Natural killer cell (primary cell): ENCODE data around the gene AGBL5. TPM values are rescaled to one million over a fixed set of nuclear protein-coding genes. Genes with fewer than 3 reads are reported as not detected.
"Not testable (repeated sequence)": the region's sequence is repeated elsewhere in the genome, so short reads cannot be mapped to it uniquely, and the experiment has no call there.

Experiments used
- ATAC-seq, 3 donors: fragments of 150-1000 bp in 2 of 3; fragments of 200-7000 bp in 1 of 3; cut with Tn5 transposase; 1 replicate in 1 of 3; 2 replicates in 2 of 3; pipeline ENCODE4 v1.10.0; 2021; ENCODE audit warnings: mild to moderate bottlenecking in 2 of 3, moderate library complexity in 2 of 3
- DNase-seq, 2 donors: peaks; one replicate each; pipeline versions ENCODE4 v3.0.0 to v3.0.0-alpha.2; 2013 to 2021; ENCODE audit warnings: mixed read lengths in 1 of 2
- H3K27ac ChIP-seq: one replicate; pipeline ENCODE4 v1.5.1; 2013; ENCODE audit warnings: mild to moderate bottlenecking, low read length
- H3K27me3 ChIP-seq: one replicate; pipeline ENCODE4 v1.6.1; 2013; ENCODE audit warnings: low read length; ENCODE audit not compliant: control insufficient read depth, insufficient read depth
- H3K36me3 ChIP-seq: one replicate; pipeline ENCODE4 v1.6.1; 2013; ENCODE audit warnings: low read length; ENCODE audit not compliant: control insufficient read depth, insufficient read depth
- H3K4me1 ChIP-seq: one replicate; pipeline ENCODE4 v1.6.1; 2013; ENCODE audit warnings: low read length; ENCODE audit not compliant: control insufficient read depth, insufficient read depth
- H3K4me3 ChIP-seq: one replicate; pipeline ENCODE4 v1.5.1; 2013; ENCODE audit warnings: low read length
- H3K9me3 ChIP-seq: one replicate; pipeline ENCODE4 v1.6.1; 2013; ENCODE audit warnings: low read length; ENCODE audit not compliant: control insufficient read depth, insufficient read depth
- H3K27ac Mint-ChIP-seq, 2 donors: one replicate each; pipeline ENCODE4 v1.8.0; 2022; ENCODE audit warnings: mild to moderate bottlenecking in 2 of 2, mixed read lengths in 2 of 2, moderate library complexity in 1 of 2
- H3K27me3 Mint-ChIP-seq, 2 donors: one replicate each; pipeline ENCODE4 v1.8.0; 2022; ENCODE audit warnings: low read depth in 2 of 2, mixed read lengths in 2 of 2
- H3K36me3 Mint-ChIP-seq: one replicate; pipeline ENCODE4 v1.8.0; 2022; ENCODE audit warnings: mixed read lengths
- H3K4me1 Mint-ChIP-seq, 2 donors: one replicate each; pipeline ENCODE4 v1.8.0; 2022; ENCODE audit warnings: mixed read lengths in 2 of 2
- H3K4me3 Mint-ChIP-seq: one replicate; pipeline ENCODE4 v1.8.0; 2022; ENCODE audit warnings: mild to moderate bottlenecking, moderate library complexity, mixed read lengths
- H3K9me3 Mint-ChIP-seq, 2 donors: one replicate each; pipeline ENCODE4 v1.8.0; 2022; ENCODE audit warnings: mixed read lengths in 2 of 2
- CTCF ChIP-seq: fragments of 200-600 bp; IDR thresholded peaks from one replicate; pipeline ENCODE4 v1.8.0; 2022; ENCODE audit warnings: antibody characterized with exemption
- WGBS: methylation state at CpG from one replicate; pipeline ENCODE4 v1.1.7; 2013; ENCODE audit warnings: missing lambda C conversion rate; ENCODE audit not compliant: insufficient coverage; 5-methylcytosine and 5-hydroxymethylcytosine counted together
- intact Hi-C: fragments of 100-400 bp; cut with micrococcal nuclease; formaldehyde crosslinking; loops from one replicate; pipeline ENCODE4 v1.14.2; 2022
- total RNA-seq, 4 donors: library from RNA; stranded (reverse); fragments of 120-200 nt in 1 of 4; gene quantifications; one replicate each; pipeline versions ENCODE4 v1.2.3 to v1.2.4, GENCODE V29; 2013 to 2022

Gene AGBL5
- total RNA-seq, 3 donors from 2014 or later (not counting 1 experiment from before 2014, with no cell fraction given) = 10.0 to 12.0 (median 10.8) TPM

GRCh38 chr2:27074738-27075565 is 23.5 kb downstream of the AGBL5 start:
- peak in 1 of 3 donors; percentile 10 for ATAC-seq
- H3K27ac ChIP-seq = peak overlapping the region; percentile 47
- H3K27me3 Mint-ChIP-seq = no peaks in the 10 kb centered on the region
- 23% methylated on average over 4 of the region's 4 CpGs for WGBS
- no peak for TF ChIP-seq CTCF
- peaks cover 37 to 57% of the 10 kb centered on the region in 2 donors for H3K4me1 Mint-ChIP-seq
- H3K36me3 ChIP-seq = peaks cover 2% of the 10 kb centered on the region
- no peak overlapping the region for H3K4me3 ChIP-seq
- H3K4me1 ChIP-seq = peaks cover 43% of the 10 kb centered on the region
- H3K27ac Mint-ChIP-seq = peak overlapping the region; percentile 79 to 86
- H3K9me3 ChIP-seq = no peaks in the 10 kb centered on the region
- no peaks in the 10 kb centered on the region for H3K27me3 ChIP-seq
- H3K4me3 Mint-ChIP-seq = peak overlapping the region; percentile 60
- H3K9me3 Mint-ChIP-seq = no peaks in the 10 kb centered on the region
- H3K36me3 Mint-ChIP-seq = no peaks in the 10 kb centered on the region
- peak; percentile 48 to 83 for DNase-seq
- intact Hi-C loops = no loop called here

GRCh38 chr2:27075566-27075871 is 24.1 kb downstream of the AGBL5 start:
- H3K4me3 ChIP-seq, H3K27me3 ChIP-seq, H3K36me3 ChIP-seq, H3K36me3 Mint-ChIP-seq, H3K9me3 ChIP-seq, DNase-seq, H3K9me3 Mint-ChIP-seq, intact Hi-C loops, H3K27me3 Mint-ChIP-seq: not testable (repeated sequence)
- WGBS = 49% methylated on average over 6 of the region's 6 CpGs
- peak overlapping the region; percentile 60 for H3K4me3 Mint-ChIP-seq
- peaks cover 39% of the 10 kb centered on the region for H3K4me1 ChIP-seq
- H3K4me1 Mint-ChIP-seq = peaks cover 33 to 57% of the 10 kb centered on the region in 2 donors
- peak overlapping the region; percentile 79 to 86 for H3K27ac Mint-ChIP-seq
- peak in 1 of 3 donors; percentile 4 for ATAC-seq
- H3K27ac ChIP-seq = peak overlapping the region; percentile 47

GRCh38 chr2:27076323-27076722 is 24.9 kb downstream of the AGBL5 start:
- no peak for ATAC-seq
- Mint-ChIP-seq H3K4me3 (no peak overlapping the region), H3K27ac (peak overlapping the region; percentile 3 to 86), H3K27me3 (no peaks in the 10 kb centered on the region), H3K36me3 (no peaks in the 10 kb centered on the region), H3K9me3 (no peaks in the 10 kb centered on the region), H3K4me1 (peaks cover 33 to 59% of the 10 kb centered on the region in 2 donors)
- DNase-seq = no peak
- Histone ChIP-seq H3K9me3 (no peaks in the 10 kb centered on the region), H3K4me3 (no peak overlapping the region), H3K36me3 (no peaks in the 10 kb centered on the region), H3K4me1 (peaks cover 40% of the 10 kb centered on the region), H3K27me3 (no peaks in the 10 kb centered on the region), H3K27ac (no peak overlapping the region)
- no peak for TF ChIP-seq CTCF
- 91% methylated on average over 4 of the region's 4 CpGs for WGBS
- intact Hi-C loops = no loop called here

- no peak for TF ChIP-seq CTCF
- no peak for ATAC-seq
- Histone ChIP-seq H3K9me3 (no peaks in the 10 kb centered on the region), H3K36me3 (no peaks in the 10 kb centered on the region), H3K4me1 (peaks cover 45% of the 10 kb centered on the region), H3K27me3 (no peaks in the 10 kb centered on the region), H3K4me3 (no peak overlapping the region), H3K27ac (no peak overlapping the region)
- intact Hi-C loops = no loop called here
- Mint-ChIP-seq H3K27me3 (no peaks in the 10 kb centered on the region), H3K4me1 (peaks cover 36 to 60% of the 10 kb centered on the region in 2 donors), H3K36me3 (no peaks in the 10 kb centered on the region), H3K4me3 (no peak overlapping the region), H3K9me3 (no peaks in the 10 kb centered on the region), H3K27ac (peak overlapping the region in 1 of 2 donors; percentile 63)
- WGBS = 70% methylated on average over 7 of the region's 7 CpGs
- DNase-seq = no peak
Measured at GRCh38 chr2:27077231-27077630, 25.8 kb downstream of the AGBL5 start.
